AG09319 (cell line): ENCODE data around the gene FBXL16.
A peak's percentile ranks its signal among the peaks of the same experiment; 100 is the strongest.

Experiments
- DNase-seq: peaks from one replicate; pipeline ENCODE4 v3.0.0-alpha.2; 2010; ENCODE audit warnings: low read depth; ENCODE audit errors: extremely low read depth
- TF ChIP-seq, protein P1 (sequence below): IDR thresholded peaks from 2 replicates; pipeline ENCODE4 v1.5.1; 2011; ENCODE audit warnings: low read depth, mild to moderate bottlenecking, inconsistent platforms, low read length, moderate library complexity

The FBXL16 gene

DNA sequence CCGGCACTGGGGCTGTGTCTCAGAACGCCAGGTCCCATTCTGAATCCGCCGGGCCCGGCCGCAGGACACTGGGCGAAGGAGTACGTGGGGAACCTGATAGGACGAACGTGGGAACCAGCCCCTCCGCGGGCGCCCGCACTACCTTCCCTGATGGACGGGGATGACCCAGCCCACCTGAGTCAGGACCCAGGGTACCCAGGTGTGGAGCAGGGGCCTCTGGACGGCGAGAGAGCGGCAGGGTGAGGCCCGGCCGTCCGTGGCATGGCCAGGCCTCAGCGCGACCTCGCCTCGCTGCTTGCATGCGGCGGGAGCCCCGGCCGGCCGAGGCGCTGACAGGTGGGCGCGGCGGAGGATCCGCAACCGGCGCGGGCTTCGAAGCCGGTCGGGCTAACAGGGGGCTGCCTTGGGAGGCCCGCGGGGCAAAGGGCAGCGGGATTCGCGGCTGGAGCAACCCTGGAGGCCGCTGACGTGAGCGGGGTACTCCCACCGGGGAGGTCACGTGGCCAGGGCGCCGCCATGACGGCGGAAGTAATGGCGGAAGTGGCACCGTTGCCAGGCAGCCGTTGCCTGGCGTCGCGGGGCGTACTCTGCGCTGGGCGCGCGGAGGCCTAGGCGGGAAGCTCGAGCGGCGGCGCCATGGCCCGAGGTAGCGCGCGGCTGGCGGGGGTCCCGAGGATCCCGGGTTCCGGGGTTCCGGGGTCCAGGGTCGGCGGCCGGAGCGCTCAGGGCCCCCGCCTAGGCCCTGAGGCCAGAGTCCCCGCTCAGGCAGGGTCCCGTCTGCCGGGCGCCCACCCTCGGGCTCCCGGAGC, 56.6 kb downstream of the FBXL16 start, which contains the start of gene WDR90:
Gene WDR90, plus strand, starts transcription at position 585 of the 809 bp plus-strand sequence. Its CDS starts 52 bp downstream, at position 637.
- TF ChIP-seq, protein P1, sequence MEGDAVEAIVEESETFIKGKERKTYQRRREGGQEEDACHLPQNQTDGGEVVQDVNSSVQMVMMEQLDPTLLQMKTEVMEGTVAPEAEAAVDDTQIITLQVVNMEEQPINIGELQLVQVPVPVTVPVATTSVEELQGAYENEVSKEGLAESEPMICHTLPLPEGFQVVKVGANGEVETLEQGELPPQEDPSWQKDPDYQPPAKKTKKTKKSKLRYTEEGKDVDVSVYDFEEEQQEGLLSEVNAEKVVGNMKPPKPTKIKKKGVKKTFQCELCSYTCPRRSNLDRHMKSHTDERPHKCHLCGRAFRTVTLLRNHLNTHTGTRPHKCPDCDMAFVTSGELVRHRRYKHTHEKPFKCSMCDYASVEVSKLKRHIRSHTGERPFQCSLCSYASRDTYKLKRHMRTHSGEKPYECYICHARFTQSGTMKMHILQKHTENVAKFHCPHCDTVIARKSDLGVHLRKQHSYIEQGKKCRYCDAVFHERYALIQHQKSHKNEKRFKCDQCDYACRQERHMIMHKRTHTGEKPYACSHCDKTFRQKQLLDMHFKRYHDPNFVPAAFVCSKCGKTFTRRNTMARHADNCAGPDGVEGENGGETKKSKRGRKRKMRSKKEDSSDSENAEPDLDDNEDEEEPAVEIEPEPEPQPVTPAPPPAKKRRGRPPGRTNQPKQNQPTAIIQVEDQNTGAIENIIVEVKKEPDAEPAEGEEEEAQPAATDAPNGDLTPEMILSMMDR, result no peak
- DNase-seq, result peak; percentile 70

DNA sequence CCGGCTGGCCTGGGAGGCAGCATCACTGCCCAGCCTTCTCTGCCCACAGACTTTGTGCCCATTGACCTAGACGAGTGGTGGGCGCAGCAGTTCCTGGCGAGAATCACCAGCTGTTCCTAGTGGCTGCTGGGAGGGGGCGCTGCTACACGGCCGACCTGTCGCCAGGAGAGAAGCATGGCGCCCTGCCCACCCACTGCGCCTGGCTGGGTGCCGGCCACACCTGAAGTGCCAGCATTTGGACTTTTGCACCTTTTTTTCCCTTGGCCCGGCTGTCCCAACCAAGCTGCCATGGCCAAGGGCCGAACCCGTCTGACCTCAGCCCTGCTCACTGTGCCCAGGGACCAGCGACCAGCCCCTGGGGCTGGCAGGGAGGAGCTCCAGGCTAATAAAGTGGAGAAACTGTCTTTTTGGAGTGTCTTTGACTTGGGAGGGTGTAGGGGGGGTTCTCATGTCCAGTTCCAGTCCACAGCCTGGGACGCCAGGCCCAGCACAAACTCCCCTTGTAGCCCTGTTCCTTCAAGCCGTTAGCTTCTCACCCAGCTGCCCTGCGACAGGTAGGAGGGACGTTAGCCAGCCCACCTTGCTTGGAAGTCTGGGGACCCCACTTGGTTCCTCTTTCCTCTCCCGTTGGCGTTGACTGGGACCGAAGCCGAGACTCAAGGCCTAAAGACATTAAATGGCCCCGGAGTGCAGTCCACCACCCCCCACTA, 57.4 kb downstream of the FBXL16 start:
- no peak for DNase-seq

DNA sequence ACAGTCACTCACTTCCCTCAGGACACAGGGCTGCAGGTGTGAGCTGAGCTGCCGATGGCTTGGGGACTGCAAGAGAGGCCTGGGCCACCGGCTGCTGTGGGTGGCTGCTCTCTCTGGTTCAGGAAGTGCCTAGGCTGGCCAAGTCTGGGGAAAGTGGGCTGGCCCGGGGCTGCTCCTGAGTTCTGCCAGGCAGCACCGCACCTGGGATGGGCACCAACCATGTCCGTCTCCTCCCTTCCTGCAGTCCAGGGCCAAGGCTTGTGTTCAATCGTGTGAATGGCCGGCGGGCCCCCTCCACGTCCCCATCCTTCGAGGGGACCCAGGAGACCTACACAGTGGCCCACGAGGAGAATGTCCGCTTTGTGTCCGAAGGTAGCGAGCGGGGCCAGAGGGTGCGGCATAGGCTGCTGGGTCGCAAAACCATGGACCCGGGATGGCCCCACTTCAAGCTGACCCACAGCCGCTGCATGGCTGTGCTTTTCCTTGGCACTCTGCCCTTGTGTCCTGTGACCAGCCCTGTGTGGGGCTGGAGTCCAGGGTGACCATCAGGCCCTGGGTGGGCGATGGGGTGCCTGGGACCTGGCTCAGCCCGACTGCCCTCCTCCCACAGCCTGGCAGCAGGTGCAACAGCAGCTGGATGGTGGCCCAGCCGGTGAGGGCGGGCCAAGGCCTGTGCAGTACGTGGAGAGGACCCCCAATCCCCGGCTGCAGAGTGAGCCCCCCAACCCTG, 58.3 kb downstream of the FBXL16 start:
- TF ChIP-seq, protein P1, result no peak
- no peak for DNase-seq

More for the DNA sequence above, 57.4 kb downstream of the FBXL16 start:
- TF ChIP-seq, protein P1, result peak; percentile 43

DNA sequence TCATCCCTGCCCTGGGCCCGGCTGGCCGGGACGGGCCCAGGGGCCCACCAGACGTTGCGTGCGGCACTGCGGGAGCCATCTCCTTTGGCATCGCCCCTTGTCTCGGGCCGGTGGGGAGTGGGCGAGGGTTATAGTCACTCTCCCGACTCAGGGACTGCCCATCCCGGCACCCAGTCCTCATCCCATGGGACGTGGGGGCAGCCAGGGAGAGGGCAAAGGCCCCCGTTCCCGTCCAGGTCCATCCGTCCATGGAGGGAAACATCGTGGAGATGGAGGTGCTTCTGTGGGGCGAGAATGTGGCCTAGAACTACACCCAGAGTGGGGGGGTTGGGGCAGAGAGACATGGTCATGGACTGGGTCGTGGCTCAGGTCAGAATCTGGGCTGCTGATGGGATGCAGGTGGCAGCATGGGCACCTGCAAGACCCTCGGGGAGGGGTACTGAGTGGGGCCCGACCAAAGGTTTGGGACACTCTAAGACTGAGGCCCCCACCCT, 58.9 kb downstream of the FBXL16 start:
- no peak for DNase-seq
- TF ChIP-seq, protein P1, result no peak

DNA sequence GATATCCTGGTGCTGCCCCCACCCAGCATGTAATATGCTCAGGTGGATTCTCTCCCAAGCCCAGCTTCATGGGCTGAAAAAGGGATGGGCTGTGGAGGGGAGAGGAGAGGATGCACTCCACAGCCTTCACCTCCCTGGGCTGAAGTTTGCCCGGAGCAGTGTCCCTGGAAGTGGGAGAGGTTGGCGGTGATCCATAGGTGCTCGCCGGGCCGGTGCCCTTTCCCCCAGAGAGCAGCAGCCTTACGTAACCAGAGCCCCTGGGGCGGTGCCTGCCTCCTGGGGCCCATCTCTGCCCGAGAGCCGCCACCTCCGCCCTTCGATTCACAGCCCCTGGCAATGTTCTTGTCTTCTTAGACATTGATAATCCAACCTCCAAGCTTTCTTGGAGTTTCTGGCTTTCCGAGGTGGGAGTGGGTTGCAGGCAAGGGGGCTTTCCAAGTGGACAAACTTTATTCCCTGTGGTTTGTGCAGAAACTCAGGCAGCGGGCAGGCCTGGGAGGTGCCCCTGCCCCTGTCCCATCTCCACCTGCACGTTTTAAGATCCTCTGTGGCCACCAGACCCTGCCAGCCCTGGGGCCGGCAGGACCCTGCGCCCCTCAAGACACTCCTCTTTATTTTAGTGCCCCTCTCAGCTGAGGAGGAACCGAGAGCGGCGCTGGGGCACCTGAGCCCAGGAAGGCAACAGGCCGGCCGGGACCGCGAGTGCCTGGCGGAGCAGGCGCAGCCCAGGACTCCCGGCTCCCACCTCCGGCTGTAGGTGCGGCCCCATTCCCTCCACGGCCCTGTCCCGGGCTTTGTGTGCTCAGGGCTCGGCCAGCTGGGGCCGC, 59.5 kb downstream of the FBXL16 start:
- TF ChIP-seq, protein P1, result no peak
- DNase-seq, result no peak

DNA sequence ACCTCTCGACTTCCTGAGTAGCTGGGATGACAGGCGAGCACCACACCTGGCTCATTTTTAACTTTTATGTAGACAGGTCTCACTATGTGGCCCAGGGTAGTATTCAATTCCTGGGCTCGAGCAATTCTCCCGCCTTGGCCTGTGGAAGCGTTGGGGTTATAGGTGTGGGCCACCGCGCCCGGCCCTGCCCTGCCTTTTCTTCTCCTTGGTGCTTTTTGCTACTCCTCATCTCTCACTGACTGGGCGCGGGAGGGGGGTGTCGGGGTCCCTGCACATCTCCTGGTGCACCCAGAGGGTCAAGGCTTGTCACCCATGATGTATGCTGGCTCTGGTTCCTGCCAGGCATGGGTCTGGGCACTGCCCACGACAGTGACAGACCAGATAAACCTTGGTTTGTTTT, 61.0 kb downstream of the FBXL16 start:
- TF ChIP-seq, protein P1, result no peak
- DNase-seq, result no peak
